Mesodermal cell (in vitro differentiated cells): ENCODE results near the gene CD36.

Experiments used
- H3K27ac ChIP-seq: 2 replicates; pipeline ENCODE4 v1.7.0; 2013; ENCODE audit warnings: mild to moderate bottlenecking, low read depth, low read length, moderate library complexity; ENCODE audit not compliant: severe bottlenecking
- H3K36me3 ChIP-seq: 2 replicates; pipeline ENCODE4 v1.7.1; 2013; ENCODE audit warnings: mild to moderate bottlenecking, low read length, moderate library complexity; ENCODE audit not compliant: control insufficient read depth, insufficient read depth
- H3K4me1 ChIP-seq: one replicate; pipeline ENCODE4 v1.7.1; 2013; ENCODE audit warnings: mild to moderate bottlenecking, low read length; ENCODE audit not compliant: insufficient read depth, control insufficient read depth, poor library complexity, severe bottlenecking
- H3K4me3 ChIP-seq: 2 replicates; pipeline ENCODE4 v1.7.0; 2013; ENCODE audit warnings: low read length, control low read depth, mild to moderate bottlenecking; ENCODE audit not compliant: insufficient read depth, poor library complexity, severe bottlenecking; ENCODE audit errors: extremely low read depth
- H3K9me3 ChIP-seq: 2 replicates; pipeline ENCODE4 v1.7.1; 2013; ENCODE audit warnings: mild to moderate bottlenecking, low read length, moderate library complexity; ENCODE audit not compliant: control insufficient read depth
- WGBS, 2 experiments: methylation state at CpG; one replicate each; pipeline ENCODE4 v1.1.5; 2013; ENCODE audit warnings: missing lambda C conversion rate in 2 of 2; ENCODE audit not compliant: insufficient coverage in 2 of 2; 5-methylcytosine and 5-hydroxymethylcytosine counted together

Gene CD36

GRCh38 chr7:80722616-80723195 is 84.3 kb downstream of the CD36 start:
- Histone ChIP-seq H3K36me3 (no peaks in the 10 kb centered on the region), H3K9me3 (no peaks in the 10 kb centered on the region), H3K4me3 (no peak overlapping the region), H3K4me1 (peaks cover 32% of the 10 kb centered on the region), H3K27ac (peak overlapping the region; percentile 98)
- WGBS, 2 experiments, result 18 to 29% methylated on average over 2 of the region's 3 CpGs

GRCh38 chr7:80724249-80724871 is 85.9 kb downstream of the CD36 start:
- WGBS, 2 experiments, result no CpG with 5 or more reads among the region's 4 CpGs
- Histone ChIP-seq H3K4me1 (peaks cover 29% of the 10 kb centered on the region), H3K4me3 (no peak overlapping the region), H3K9me3 (no peaks in the 10 kb centered on the region), H3K36me3 (no peaks in the 10 kb centered on the region), H3K27ac (peak overlapping the region; percentile 1)

- Histone ChIP-seq H3K4me1 (peaks cover 27% of the 10 kb centered on the region), H3K4me3 (no peak overlapping the region), H3K36me3 (no peaks in the 10 kb centered on the region), H3K9me3 (no peaks in the 10 kb centered on the region), H3K27ac (no peak overlapping the region)
- WGBS, 2 experiments, result 93 to 96% methylated on average over 2 of the region's 4 CpGs
Measured at GRCh38 chr7:80725181-80725611, 86.8 kb downstream of the CD36 start.
